HG03108 (cell line): Measurements from ENCODE around the gene TENM4.

Experiments used
- ATAC-seq: cut with Tn5 transposase; IDR thresholded peaks from one replicate; pipeline ENCODE4 v1.9.1; 2021; ENCODE audit warnings: moderate library complexity; ENCODE audit not compliant: unreplicated experiment

The TENM4 gene

DNA sequence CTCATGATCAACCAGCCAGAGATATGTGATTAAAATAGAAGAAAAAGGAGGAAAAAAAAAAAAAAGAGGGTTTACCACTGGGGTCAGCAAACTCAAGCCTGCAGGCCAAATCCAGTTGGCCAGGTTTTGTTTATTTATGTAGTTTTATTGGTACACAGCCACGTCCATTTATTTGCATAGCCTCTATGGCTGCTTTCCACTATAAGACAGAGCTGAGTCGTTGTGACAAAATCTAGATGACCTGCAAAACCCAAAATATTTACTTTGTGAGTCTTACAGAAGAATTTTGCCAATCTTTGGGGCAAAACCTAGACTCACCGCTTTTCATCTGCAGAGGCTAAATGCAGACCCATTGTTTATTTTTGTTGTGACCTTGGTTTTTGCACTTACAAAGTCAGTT lies 87.1 kb downstream of the TENM4 start:
- ATAC-seq: no peak

DNA sequence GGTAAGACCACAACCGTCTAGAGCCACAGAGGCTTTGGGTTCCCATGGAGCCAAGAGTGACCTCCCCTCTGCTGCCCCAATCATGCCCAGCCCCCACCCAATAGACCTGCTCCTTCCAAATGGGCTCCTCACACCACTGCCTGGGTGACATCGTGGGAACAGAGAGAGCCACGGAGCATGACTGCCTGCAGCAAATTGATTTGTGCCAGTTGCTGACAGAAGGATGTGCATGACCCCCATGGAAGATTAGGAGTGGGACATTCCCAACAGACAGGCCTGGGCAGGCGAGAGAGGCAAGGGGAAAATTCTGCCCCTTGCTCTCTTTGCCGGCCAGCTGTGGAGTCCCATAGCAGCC lies 88.5 kb downstream of the TENM4 start:
- no peak for ATAC-seq

DNA sequence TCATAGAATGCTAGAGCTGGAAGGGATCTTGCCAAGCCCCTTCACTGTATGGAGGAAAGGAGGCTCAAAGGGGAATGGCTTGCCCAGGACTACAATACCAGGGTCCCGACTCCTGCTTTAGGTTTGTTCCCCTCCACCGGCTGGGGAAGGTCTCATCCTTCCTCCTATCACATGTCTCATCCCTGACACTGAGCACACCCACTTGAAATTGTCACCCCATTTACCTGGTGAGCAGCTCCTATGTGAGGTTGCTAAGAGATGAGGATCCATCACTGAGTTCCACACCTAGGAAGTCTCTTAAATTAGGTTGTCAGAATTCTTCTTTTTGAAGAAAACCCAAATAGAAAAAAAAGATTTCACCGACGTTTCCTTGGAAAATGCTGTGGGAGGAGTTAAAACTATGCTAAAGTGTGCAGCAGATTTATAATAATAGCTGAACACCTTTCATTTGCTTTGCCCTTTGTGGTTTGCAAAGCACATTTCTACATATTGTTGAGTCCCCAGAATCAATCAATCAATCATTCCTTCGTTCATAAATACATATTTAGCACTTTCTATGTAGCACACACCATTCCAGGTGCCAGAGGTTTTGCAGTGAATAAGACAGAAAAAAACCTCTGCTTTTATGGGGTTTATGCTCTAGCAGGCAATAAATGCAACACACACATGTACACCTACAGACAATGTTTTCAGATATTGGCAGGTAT lies 91.7 kb downstream of the TENM4 start:
- ATAC-seq: no peak

DNA sequence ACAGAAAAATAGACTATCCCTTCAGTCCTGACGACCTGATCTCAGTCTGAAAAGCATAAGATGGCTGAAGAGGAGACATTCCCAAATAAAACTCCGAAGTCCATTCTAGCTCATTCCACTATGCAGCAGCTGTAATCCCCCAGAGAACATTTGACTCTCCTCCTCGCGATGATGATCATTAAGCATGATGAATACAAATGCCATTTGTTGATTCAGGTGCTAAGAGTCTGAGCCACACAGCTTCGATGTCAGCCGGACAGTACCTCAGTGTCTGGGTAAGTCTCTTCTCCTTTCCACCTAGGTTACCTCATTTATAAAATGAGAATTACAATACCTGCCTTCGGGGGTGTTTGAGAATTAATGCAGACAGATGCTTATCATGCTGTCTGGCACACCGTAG lies 94.8 kb downstream of the TENM4 start:
- no peak for ATAC-seq

DNA sequence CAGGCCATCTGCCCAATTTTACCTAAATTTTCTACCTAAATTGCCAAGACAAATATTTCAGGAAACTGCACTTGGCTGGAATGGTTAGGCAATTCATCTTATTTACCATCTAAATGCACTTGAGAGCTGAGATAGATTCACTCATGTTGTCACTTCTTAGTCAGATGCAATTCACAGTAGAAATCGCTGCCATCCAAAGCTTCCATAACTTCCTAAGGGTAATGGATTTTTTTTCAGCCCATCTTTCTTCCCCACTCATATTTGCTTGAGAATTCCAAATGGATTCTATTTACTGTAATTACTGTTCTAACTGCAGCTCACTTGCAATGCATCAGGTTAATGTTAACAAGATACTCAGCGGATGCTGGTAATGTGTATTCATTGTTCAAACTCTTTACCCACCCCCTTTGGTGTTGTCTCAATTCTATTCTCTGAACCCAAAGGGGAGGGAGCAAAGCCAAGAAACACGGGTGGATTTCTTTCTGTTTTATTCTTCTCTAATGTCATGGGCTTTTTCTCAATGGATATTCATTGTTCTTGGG lies 96.0 kb downstream of the TENM4 start:
- no peak for ATAC-seq

DNA sequence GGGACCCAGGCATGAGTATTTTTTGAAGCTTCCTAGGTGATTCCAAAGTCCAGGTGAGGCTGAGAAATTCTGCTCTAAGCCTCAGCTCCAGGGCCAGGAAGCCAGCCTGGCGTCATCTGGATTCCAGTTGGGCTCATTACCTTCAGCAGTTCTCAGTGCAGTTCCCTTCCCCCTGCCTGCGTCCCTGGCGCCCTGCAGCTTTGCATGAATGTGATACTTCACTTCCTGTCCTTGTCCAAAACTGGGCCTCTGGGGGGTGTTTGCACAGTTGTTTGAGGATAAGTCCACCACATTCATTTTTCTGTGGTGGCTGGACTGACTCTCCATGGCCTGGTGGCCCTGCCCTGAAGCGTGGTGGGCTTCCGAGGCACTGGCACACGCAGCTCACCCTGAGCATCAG lies 98.1 kb downstream of the TENM4 start:
- ATAC-seq: no peak

DNA sequence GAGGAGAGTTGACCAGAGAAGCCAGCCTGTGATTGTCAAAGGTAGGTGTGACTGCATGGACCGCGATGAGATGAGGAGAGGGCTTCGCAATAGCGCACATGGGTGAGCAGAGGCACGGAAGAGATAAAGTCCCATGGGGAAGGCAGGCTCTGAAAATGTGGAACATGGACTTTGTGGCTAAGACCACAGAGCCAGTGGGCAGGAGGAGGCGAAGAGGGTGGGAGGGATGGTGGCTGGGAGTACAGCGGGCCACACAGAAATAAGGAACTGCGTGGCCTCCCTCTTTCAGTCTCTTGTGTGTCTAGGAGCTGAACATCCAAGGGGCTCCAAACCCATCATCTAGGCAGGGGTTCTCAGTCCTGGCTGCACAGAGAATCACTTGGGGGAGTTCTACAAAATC lies 98.6 kb downstream of the TENM4 start:
- ATAC-seq: no peak

DNA sequence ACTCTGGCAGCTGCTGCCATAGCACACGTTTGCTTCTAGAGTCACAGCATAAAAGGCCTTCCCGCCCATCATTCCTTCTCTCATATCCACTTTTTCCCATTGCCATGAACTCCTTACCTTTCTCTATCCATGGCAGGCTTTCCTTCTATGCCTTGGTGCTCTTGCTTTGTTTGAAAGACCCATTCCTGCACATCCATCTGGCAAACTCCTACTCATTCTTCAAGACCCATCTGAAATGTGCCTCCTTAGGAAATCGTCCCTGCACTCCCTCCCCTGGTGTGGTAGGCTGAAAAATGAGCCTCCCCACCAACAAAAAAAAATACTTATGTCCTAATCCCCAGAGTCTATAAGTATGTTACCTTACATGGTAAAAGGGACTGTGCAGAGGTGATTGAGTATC lies 100.3 kb downstream of the TENM4 start:
- no peak for ATAC-seq

DNA sequence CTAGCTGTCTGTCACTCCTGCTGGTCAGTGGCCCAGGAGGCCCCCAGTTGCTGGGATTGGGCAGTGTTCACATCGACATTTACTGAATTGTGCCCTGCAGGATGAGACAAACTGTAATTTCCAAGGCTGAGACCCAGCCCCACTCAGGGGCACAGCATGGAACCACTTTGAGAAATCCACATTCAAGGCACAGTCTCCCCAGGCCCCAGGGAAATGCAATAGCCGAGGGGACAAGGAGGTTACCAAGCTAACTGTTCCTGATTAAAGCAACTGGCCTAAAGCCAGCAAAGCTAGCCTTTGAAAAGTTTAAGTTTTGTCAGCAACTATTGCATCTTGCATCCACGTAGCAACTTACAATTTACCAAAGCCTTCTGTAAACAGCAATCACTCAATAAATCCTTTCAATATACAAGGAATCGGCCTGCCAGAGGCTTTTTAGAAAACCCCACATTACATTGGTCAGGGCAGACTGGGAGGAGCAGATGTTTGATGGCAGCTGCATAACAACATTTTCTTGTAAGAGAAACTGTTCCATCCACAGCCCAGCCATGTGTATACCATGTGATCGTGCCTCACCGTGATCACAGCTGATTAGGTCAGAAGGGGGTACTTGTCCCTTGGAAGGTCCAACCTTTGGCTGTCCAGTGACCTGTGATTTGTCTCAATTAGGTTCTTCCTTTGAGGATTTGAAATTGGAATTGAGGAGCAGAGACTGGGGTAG lies 103.9 kb downstream of the TENM4 start:
- ATAC-seq: no peak

DNA sequence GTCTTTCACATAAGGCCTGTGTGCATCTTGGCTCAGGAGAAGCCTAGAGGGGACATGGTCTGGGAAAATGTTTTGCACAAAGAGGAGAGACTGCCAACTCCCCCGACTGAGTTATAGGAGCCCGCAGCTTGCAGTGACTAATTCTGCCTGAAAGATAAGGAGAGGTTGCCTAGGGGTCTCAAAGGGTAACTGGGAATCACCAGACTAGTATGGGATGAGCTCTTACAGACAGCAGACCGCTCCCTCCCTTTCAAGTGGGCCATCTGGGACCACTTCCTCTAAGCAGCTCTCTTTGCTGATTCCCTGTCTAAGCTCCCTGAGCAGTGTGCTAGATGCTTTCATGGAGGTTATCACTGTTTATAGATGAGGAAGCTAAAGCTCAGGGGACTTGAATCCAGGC lies 105.1 kb downstream of the TENM4 start:
- ATAC-seq: no peak

DNA sequence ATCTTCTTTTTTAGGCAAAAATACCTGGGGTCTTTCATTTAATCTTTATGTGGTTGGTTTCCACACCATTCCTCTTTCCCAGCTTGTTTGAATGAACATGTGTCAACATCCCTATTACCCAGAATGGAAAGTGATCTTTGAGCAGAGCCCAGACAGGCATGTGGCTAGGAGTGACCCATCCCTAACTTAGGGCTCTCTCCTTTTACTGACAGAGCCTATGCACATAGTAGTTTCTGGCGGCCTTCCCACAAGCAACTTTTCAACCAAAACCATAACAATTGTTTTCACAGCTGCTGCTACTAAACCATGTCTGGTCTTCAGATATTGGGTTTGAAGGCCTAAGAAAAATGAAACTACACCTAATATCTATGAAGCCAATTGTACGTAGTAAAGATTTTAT lies 107.5 kb downstream of the TENM4 start:
- no peak for ATAC-seq

DNA sequence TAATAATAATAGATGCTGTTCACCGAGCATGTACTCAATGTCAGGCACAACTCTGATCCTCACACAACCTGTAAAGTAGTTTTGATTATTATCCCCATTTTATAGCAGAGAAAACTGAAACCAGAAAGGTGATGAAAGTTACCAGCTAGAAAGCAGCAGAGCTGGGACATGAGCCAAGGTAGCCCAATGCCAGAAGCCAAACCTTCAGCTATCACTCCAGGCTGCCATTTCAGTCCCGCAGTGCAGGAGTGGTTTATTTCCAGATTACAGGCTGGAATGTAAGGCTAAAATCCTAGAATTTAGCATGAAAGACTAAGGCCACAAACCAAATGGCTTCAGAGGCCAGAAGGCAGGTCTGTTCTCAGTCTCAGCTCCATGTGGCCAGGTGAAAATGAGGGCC lies 108.8 kb downstream of the TENM4 start:
- ATAC-seq: no peak

DNA sequence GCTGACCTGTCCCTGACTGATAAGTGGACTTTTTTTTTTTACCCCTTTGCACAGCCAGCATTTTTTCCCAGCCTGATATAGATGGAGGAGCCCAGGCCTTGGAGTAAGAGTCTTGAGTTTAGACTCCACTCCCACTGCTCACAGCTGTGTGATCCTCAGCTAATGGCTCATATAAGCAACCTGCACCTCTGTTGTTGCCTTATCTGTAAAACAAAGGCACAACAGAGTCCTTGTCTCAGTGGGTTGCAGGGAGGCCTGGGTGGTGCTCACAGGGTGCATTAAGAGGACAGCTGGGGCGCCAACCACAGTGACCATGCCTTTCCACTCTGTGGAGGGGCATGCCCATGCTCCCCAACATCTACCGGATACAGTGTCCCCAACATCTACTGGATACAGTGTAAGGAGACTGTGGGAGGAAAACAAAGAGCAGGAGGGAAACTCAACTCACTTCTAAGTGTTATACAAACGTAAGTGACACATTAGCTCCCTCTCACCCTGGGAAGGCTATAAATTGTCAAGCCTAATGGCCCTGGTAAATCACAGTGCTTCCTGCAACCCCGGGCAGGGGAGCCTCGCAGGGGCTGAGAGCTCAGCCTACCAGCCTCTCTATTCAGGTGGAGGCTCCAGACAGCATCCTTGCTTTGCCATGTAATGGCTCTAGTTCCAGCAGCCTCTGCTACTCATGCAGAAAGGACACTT lies 109.5 kb downstream of the TENM4 start:
- no peak for ATAC-seq

DNA sequence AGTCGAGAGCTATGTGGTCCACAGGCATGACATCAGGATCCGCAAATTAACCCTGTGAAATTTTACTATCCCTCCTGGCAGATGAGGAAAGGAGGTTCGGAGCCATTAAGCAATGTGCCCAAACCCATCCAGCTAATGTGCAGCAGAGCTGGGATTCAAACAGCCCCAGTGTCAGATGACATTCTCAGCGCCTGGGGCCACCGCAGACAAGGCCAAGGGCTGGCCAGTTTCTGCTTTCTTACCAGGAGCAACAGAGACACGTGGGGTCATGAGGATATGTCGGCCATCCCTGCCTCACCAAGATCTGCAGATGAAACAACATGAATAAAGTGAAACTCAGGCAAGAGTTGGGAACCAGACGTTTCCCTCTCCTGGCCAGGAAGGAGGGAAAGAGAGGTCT lies 110.2 kb downstream of the TENM4 start:
- no peak for ATAC-seq

DNA sequence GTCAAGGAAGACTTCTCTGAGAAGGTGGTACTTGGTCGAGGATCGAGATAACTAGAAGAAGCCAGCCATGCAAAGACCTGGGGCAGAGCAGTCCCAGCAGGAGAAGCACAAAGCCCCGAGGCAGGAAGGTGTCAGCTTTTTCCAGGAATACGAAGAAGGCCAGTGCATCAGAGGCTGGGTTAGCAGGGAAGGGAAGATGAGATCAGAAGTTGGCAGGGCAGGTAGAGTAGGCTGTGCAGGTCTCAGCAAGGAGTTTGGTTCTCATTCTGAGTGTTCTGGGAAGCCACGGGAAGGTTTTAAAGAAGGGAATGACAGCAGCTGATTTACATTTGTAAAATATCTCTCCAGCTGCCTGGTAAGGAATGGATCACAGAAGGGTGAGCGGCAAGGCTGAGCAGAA lies 111.3 kb downstream of the TENM4 start:
- ATAC-seq: no peak

DNA sequence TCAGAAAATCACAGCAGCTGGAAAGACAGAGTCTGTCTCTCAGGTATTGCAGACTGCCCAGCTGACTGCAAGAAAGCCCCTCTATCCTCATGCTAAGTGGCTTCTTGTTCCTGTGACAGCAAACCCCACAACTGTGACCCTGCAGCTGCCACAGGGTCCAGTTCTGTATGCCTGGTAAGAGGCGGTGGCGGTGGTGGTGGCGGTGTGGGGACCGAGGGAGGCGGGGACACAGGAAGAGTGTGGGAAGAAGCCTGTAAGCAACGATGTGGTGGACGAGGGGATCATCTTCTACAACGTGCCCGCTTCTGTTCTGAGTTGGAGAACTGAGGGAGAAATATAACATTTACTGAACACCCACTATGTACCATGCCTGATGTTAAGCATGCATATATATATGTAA lies 112.4 kb downstream of the TENM4 start:
- ATAC-seq: no peak

DNA sequence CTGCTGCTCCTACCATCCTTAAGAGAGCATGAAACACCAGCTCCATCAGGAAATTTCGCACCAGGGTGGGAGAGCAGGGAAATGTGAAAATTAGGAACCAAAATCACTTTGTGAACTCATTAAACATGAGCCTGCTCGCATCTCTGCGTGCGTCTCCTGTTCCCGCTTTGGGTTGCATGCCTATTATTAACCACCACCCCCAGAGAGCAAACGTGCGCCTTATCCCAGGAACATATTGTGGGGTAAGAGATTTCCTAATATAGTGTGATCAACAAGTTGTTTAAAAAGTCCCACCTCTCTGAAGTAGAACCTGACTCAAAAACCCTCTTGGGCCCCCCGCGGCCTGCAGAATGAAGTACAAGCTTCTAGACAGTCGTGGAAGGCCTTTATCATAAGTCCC lies 115.0 kb downstream of the TENM4 start:
- ATAC-seq: no peak

DNA sequence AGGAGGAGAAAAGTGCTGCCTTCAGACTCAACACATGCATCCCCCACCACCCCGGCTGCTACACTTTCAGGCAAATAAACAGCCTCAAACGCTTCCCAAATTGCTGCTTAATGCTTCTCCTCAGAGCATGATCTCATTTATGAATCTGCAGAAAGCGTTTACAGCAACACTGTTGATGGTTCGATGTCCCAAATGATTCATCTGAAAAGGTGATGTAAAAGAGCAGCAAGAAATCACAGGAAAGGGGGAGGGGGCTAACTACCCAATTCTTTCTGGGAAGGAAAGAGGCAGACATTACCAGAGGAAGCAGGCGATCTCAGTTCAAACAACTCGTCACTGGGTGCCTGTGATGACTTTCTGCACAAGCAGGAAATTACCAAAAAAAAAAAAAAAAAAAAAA lies 119.6 kb downstream of the TENM4 start:
- ATAC-seq: no peak

DNA sequence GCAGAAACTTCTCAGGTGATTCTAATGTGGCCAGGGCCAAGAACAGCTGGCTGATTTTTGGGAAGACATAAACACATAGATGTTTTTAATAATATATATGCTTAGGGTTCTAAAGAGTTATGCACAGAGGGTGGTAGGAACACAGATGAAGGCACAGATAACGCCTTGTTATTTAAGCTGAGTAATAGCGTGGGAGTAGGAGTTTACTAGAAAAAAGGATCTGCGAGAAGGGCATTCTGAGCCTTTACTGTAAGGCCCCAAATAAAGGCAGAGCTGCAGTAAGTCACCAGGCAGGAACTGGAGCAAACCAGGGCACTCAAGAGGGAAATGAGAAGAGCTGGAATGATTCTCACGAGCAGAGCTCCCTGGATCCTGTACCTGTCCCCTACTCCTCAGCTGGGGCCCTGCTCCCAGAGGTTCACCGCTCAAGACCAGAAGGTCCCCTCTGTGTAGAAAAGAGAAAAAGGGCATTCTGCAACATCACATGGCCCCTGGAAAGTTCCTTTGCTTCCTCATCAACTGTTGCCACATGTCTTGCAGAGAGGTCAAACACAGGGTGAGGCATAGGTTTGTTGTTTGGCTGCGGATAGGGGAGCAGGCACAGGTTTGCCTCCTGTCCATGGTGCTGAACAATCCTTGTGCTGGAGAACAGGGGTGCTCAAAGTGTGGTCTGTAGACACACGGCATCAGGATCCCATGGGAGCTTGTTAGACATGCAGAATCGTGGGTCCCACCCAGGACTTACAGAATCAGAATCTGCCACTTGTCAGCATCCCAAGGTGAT lies 125.7 kb downstream of the TENM4 start:
- no peak for ATAC-seq

DNA sequence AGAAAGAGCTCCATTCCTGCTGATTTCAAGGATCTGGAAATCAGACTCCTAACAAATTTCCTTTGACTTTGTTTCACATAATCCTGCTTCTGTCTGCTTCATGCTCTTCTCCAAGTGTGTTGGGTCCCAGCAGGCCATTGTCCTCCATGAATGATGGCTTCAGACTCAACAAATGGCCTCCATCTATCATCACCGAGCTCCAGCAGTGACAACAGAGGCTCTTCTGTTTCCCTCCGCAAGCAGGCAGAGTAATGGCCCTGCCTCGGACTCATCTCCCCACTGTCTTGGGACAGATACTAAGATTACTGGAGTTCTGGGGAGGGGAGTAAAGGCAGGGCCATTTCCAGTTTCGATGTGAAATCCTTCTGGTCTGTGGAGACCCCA lies 127.3 kb downstream of the TENM4 start:
- ATAC-seq: no peak
